GM12878 (cell line): ENCODE data around the gene UPF1. TPM values are rescaled to one million over a fixed set of nuclear protein-coding genes. Genes with fewer than 3 reads are reported as not detected.

Source experiments
- ATAC-seq: fragments of 200-7000 bp; cut with Tn5 transposase; 3 replicates; pipeline ENCODE4 v1.9.1; 2020; ENCODE audit warnings: mild to moderate bottlenecking, moderate library complexity
- BruUV-seq: library from RNA; stranded (reverse); fragments of 400-500 nt; replicated peaks from 2 replicates; lab custom pipeline; 2021; lab: Mats Ljungman, UMichigan
- CTCF ChIA-PET: fragments of 300-600 bp; sonication (Branson Sonifier 250); formaldehyde crosslinking; extraction: SDS; loops from one replicate; lab custom pipeline; 2021; ENCODE audit warnings: inconsistent platforms; lab: Yijun Ruan, JAX
- POLR2A ChIA-PET: fragments of 350-600 bp; formaldehyde crosslinking; extraction: SDS; loops from one replicate; lab custom pipeline; 2021; ENCODE audit warnings: inconsistent platforms; lab: Charles Lee
- RAD21 ChIA-PET: fragments of 300-600 bp; sonication (Branson Sonifier 250); formaldehyde crosslinking; loops from one replicate; lab custom pipeline; 2023; ENCODE audit warnings: antibody characterized with exemption; ENCODE audit not compliant: unreplicated experiment; lab: Charles Lee
- SMC1A ChIA-PET: fragments of 300-600 bp; sonication (Branson Sonifier 250); formaldehyde crosslinking; loops from one replicate; lab custom pipeline; 2023; ENCODE audit not compliant: unreplicated experiment, uncharacterized antibody; lab: Charles Lee
- DNase-seq: peaks from one replicate; pipeline ENCODE4 v3.0.0-alpha.2; 2011; ENCODE audit warnings: low read depth, low spot score
- FAIRE-seq: peaks from 3 replicates; lab custom pipeline; 2011; peaks lifted over from hg19 to GRCh38; lab: Jason Lieb, UNC
- H2AFZ ChIP-seq: 2 replicates; pipeline ENCODE4 v1.6.0; 2011; ENCODE audit warnings: low read depth, low read length, control low read depth; ENCODE audit not compliant: control insufficient read depth
- H3K27ac ChIP-seq: 2 replicates; pipeline ENCODE4 v1.5.1; 2011; ENCODE audit warnings: control low read depth; ENCODE audit not compliant: control insufficient read depth, insufficient read depth
- H3K27me3 ChIP-seq, 2 experiments: replicated peaks in 1 of 2; 2 replicates each; pipeline versions ENCODE4 v1.6.0 to v1.6.1; 2011; ENCODE audit warnings: low read length in 1 of 2; ENCODE audit not compliant: control insufficient read depth in 2 of 2, insufficient read depth in 2 of 2
- H3K36me3 ChIP-seq, 2 experiments: 2 replicates each; pipeline ENCODE4 v1.5.1; 2011; ENCODE audit warnings: low read length in 1 of 2; ENCODE audit not compliant: control insufficient read depth in 2 of 2, insufficient read depth in 2 of 2
- H3K4me1 ChIP-seq: 2 replicates; pipeline ENCODE4 v1.6.1; 2011; ENCODE audit warnings: mild to moderate bottlenecking, low read length, moderate library complexity, mixed read lengths; ENCODE audit not compliant: control insufficient read depth, insufficient read depth
- H3K4me2 ChIP-seq: 2 replicates; pipeline ENCODE4 v1.6.0; 2011; ENCODE audit warnings: control low read depth; ENCODE audit not compliant: control insufficient read depth, insufficient read depth
- H3K4me3 ChIP-seq: fragments of 200-600 bp; sonication (generic); 2 replicates; pipeline ENCODE4 v1.5.1; 2016
- H3K79me2 ChIP-seq: 2 replicates; pipeline ENCODE4 v1.6.0; 2011; ENCODE audit warnings: low read length; ENCODE audit not compliant: control insufficient read depth, insufficient read depth
- H3K9ac ChIP-seq: 2 replicates; pipeline ENCODE4 v1.8.0; 2011; ENCODE audit warnings: low read length, control low read depth, mixed read lengths; ENCODE audit not compliant: control insufficient read depth, insufficient read depth
- H3K9me3 ChIP-seq: replicated peaks from 3 replicates; pipeline ENCODE4 v1.5.1; 2011; ENCODE audit warnings: mild to moderate bottlenecking, low read length; ENCODE audit not compliant: control insufficient read depth, insufficient read depth
- H4K20me1 ChIP-seq: 2 replicates; pipeline ENCODE4 v1.6.0; 2011; ENCODE audit not compliant: control insufficient read depth, insufficient read depth
- CHD2 ChIP-seq: IDR thresholded peaks from 2 replicates; pipeline ENCODE4 v1.6.1; 2011; ENCODE audit warnings: low read depth, low read length, improper control_type of control experiment, borderline replicate concordance
- EZH2 ChIP-seq: IDR thresholded peaks from 2 replicates; pipeline ENCODE4 v1.6.1; 2012; ENCODE audit warnings: low read depth, mild to moderate bottlenecking, control low read depth, inconsistent platforms, low read length, borderline replicate concordance; ENCODE audit not compliant: control insufficient read depth
- FOXK2 ChIP-seq: fragments of 450-650 bp; IDR thresholded peaks from 2 replicates; pipeline ENCODE4 v1.6.1; 2017; ENCODE audit warnings: mild to moderate bottlenecking, moderate library complexity
- FOXM1 ChIP-seq: IDR thresholded peaks from 2 replicates; pipeline ENCODE4 v1.6.1; 2012; ENCODE audit warnings: low read depth, mild to moderate bottlenecking, inconsistent platforms, low read length, moderate library complexity
- HDAC6 ChIP-seq: fragments of 200-600 bp; sonication (generic); IDR thresholded peaks from one replicate; pipeline ENCODE4 v1.8.0; 2017; ENCODE audit warnings: antibody characterized with exemption; ENCODE audit not compliant: unreplicated experiment
- IKZF1 ChIP-seq: fragments of 450-650 bp; conservative IDR thresholded peaks from 2 replicates; pipeline ENCODE4 v1.6.1; 2017; ENCODE audit warnings: antibody characterized with exemption, mild to moderate bottlenecking
- MYB ChIP-seq: fragments of 150-350 bp; IDR thresholded peaks from 2 replicates; pipeline ENCODE4 v1.6.1; 2014; ENCODE audit warnings: mild to moderate bottlenecking, low read depth, low read length, borderline replicate concordance
- NBN ChIP-seq: fragments of 450-650 bp; IDR thresholded peaks from 2 replicates; pipeline ENCODE4 v1.6.1; 2016
- POLR2AphosphoS5 ChIP-seq: IDR thresholded peaks from 2 replicates; pipeline ENCODE4 v1.6.1; 2011; ENCODE audit warnings: mild to moderate bottlenecking, low read length, inconsistent platforms
- SIX5 ChIP-seq: IDR thresholded peaks from 2 replicates; pipeline ENCODE4 v1.6.1; 2011; ENCODE audit warnings: mild to moderate bottlenecking, low read depth, low read length, moderate library complexity; ENCODE audit not compliant: severe bottlenecking
- WGBS: methylation state at CpG from one replicate; pipeline ENCODE4 v1.1.6; 2016; ENCODE audit warnings: low lambda C conversion rate; ENCODE audit not compliant: insufficient replicate concordance, insufficient coverage; ENCODE audit errors: missing lambda C conversion rate; 5-methylcytosine and 5-hydroxymethylcytosine counted together
- in situ Hi-C: fragments of 300-500 bp; cut with MboI; formaldehyde crosslinking; loops from 9 replicates; pipeline ENCODE4 v1.14.3; 2018; ENCODE audit warnings: mixed read lengths
- intact Hi-C: fragments of 100-400 bp; cut with micrococcal nuclease; formaldehyde crosslinking; loops from one replicate; pipeline ENCODE4 v1.14.2; 2022; ENCODE audit not compliant: unreplicated experiment
- polyA plus RNA-seq, 11 experiments: library from polyadenylated mRNA; depleted of rRNA in 4 of 11; unstranded in 6 of 11; stranded (reverse) in 5 of 11; fragments of >200 nt; fragmentation: Nextera tagmentation in 4 of 11; fragmentation: Illumina TruSeq in 1 of 11; extraction: Ambion mirVana in 4 of 11; extraction: Trizol in 1 of 11; gene quantifications; 1 replicate in 1 of 11; 2 replicates in 10 of 11; pipeline versions ENCODE4 v1.2.1 to v1.2.3, GENCODE V29; 2011 to 2016; ENCODE audit warnings: inconsistent platforms in 2 of 11, missing spikeins in 2 of 11, low read depth in 1 of 11
- total RNA-seq, 4 experiments: library from RNA; depleted of rRNA in 3 of 4; stranded (reverse); fragments of >200 nt in 3 of 4; fragmentation: Illumina TruSeq in 1 of 4; extraction: Trizol in 1 of 4; gene quantifications; 2 replicates each; pipeline versions ENCODE4 v1.2.1 to v1.2.3, GENCODE V29; 2013 to 2021
- TF ChIP-seq, protein P1 (sequence below): fragments of 450-650 bp; IDR thresholded peaks from 2 replicates; pipeline ENCODE4 v1.6.1; 2017; ENCODE audit warnings: antibody characterized with exemption, mild to moderate bottlenecking, moderate library complexity
- TF ChIP-seq, protein P2 (sequence below), 3 experiments: IDR thresholded peaks in 2 of 3; conservative IDR thresholded peaks in 1 of 3; 2 replicates each; pipeline ENCODE4 v1.5.1; 2011; ENCODE audit warnings: low read depth in 3 of 3, low read length in 3 of 3, mild to moderate bottlenecking in 3 of 3, control low read depth in 2 of 3, moderate library complexity in 2 of 3, inconsistent platforms in 1 of 3, mixed read lengths in 1 of 3; ENCODE audit not compliant: control insufficient read depth in 2 of 3, insufficient read depth in 1 of 3; ENCODE audit errors: extremely low read depth in 1 of 3
- TF ChIP-seq, protein P3 (sequence below): IDR thresholded peaks from 2 replicates; pipeline ENCODE4 v1.6.1; 2012; ENCODE audit warnings: low read depth, low read length, improper control_type of control experiment

The UPF1 gene
- total and polyA plus RNA-seq, 10 of the 15 experiments (the other 5 are each of a cell fraction or from before 2014, with no cell fraction given): 0.58 to 80.9 (median 18.7) TPM

DNA sequence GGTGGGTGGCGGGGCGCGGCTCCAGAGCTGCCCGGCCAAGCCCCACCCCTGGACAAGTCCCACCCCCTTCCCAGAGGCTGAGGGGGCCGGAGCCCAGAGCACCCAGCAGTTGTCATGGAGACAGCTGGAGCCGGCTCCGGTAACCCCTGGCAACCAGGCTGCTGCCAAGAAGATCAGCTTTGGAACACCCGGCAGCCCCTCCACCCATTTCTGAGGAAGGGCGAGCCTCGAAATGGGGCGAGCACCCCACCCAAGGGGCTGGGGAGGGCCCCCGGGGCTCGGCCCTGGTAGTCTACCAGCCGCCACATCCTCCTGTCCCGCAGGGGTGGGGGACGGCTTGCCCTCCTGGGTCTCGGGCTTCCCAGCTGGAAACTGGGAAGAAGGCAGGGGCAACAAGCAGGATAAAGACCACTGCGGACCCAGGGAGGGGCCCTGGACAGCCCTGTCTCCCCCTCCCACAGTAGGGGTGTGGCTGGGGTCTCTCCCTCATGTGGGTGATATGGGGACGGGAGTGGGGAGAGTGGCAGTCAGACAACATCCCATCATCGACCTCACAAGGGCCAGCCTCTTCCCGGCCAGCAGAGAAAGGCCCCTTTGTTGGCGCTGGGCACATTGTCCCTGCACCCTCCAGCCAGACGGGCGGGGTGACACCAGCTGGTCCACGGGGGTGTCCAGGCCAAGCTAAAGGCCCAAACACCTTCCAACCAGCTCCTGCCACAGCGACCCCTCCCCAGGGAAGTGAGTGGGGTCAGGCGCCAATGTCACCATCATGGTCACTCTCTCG is 62.7 kb downstream of the UPF1 start (continued):
- TF ChIP-seq, protein P1, sequence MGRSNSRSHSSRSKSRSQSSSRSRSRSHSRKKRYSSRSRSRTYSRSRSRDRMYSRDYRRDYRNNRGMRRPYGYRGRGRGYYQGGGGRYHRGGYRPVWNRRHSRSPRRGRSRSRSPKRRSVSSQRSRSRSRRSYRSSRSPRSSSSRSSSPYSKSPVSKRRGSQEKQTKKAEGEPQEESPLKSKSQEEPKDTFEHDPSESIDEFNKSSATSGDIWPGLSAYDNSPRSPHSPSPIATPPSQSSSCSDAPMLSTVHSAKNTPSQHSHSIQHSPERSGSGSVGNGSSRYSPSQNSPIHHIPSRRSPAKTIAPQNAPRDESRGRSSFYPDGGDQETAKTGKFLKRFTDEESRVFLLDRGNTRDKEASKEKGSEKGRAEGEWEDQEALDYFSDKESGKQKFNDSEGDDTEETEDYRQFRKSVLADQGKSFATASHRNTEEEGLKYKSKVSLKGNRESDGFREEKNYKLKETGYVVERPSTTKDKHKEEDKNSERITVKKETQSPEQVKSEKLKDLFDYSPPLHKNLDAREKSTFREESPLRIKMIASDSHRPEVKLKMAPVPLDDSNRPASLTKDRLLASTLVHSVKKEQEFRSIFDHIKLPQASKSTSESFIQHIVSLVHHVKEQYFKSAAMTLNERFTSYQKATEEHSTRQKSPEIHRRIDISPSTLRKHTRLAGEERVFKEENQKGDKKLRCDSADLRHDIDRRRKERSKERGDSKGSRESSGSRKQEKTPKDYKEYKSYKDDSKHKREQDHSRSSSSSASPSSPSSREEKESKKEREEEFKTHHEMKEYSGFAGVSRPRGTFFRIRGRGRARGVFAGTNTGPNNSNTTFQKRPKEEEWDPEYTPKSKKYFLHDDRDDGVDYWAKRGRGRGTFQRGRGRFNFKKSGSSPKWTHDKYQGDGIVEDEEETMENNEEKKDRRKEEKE: no peak
- TF ChIP-seq EZH2: no peak
- TF ChIP-seq CHD2: no peak
- no peak for TF ChIP-seq NBN

DNA sequence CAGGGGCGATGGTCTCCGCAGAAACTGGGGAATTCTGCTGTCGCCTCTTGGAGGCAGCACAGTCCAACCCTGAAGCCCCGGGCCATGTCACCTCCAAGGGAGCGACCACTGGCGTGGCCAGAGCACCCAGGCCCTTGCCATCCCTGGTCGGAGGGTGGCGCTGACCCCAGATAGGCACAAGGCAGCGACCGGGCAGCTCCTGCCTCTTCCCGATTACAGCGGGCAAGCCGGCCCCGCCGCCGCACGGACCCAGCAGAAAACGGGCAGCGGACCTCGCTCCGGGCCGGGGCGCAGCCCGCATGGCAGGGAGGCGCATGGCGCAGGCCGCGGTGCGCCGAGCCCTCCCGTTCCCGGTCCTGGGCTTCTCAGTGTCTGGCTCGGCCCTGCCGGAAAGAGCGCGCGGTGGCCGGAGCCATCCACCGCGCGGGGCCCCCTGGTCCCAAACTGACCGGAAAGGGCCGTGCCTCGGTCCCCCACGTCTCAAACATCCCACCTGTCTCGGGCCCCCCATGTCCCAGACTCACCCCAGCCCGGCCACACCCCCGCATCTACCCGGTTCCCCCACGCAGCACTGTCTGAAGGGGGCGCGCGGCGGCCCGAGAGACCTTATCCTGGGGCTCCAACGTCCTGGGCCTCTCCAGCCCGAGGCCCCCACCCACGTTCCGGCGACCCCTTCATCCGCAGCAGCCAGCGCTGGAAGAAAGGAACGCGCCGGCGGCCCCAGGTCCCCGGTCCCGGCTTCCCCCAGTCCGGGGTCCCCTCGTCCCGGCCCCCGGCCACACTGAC is 63.5 kb downstream of the UPF1 start:
- FAIRE-seq: no peak
- ChIA-PET CTCF (no interaction called here), SMC1A (no interaction called here), POLR2A (no interaction called here)
- no TSS peak for BruUV-seq
- Histone ChIP-seq H3K9me3 (no peaks in the 10 kb centered on the region), H3K4me3 (no peak overlapping the region), H3K79me2 (no peaks in the 10 kb centered on the region)
- in situ Hi-C loops: no loop called here
- TF ChIP-seq FOXK2 (no peak), POLR2AphosphoS5 (no peak), IKZF1 (no peak), FOXM1 (no peak), HDAC6 (peak; percentile 95), SIX5 (no peak), MYB (no peak)
- TF ChIP-seq, protein P2, sequence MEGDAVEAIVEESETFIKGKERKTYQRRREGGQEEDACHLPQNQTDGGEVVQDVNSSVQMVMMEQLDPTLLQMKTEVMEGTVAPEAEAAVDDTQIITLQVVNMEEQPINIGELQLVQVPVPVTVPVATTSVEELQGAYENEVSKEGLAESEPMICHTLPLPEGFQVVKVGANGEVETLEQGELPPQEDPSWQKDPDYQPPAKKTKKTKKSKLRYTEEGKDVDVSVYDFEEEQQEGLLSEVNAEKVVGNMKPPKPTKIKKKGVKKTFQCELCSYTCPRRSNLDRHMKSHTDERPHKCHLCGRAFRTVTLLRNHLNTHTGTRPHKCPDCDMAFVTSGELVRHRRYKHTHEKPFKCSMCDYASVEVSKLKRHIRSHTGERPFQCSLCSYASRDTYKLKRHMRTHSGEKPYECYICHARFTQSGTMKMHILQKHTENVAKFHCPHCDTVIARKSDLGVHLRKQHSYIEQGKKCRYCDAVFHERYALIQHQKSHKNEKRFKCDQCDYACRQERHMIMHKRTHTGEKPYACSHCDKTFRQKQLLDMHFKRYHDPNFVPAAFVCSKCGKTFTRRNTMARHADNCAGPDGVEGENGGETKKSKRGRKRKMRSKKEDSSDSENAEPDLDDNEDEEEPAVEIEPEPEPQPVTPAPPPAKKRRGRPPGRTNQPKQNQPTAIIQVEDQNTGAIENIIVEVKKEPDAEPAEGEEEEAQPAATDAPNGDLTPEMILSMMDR (IDR thresholded peaks at IDR 0.05 in 2 of 3, conservative IDR thresholded peaks at IDR 0.05 in 1 of 3; ENCODE audit: control insufficient read depth in 2 of 3, extremely low read depth in 1 of 3, insufficient read depth in 1 of 3, low read depth in 3 of 3, low read length in 3 of 3): peak in 1 of 3 experiments; percentile 14; a peak in 2 of 6 replicates
- TF ChIP-seq, protein P3, sequence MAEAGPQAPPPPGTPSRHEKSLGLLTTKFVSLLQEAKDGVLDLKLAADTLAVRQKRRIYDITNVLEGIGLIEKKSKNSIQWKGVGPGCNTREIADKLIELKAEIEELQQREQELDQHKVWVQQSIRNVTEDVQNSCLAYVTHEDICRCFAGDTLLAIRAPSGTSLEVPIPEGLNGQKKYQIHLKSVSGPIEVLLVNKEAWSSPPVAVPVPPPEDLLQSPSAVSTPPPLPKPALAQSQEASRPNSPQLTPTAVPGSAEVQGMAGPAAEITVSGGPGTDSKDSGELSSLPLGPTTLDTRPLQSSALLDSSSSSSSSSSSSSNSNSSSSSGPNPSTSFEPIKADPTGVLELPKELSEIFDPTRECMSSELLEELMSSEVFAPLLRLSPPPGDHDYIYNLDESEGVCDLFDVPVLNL: no peak
- TF ChIP-seq, all 136 proteins: peak for 2
- no peak for DNase-seq
- no peaks in the 10 kb centered on the region for H3K4me1 ChIP-seq
- no peaks in the 10 kb centered on the region for H4K20me1 ChIP-seq
- no peak overlapping the region for H3K27ac ChIP-seq
- ATAC-seq: peak; percentile 50
- RAD21 ChIA-PET: no interaction called here
- H2AFZ ChIP-seq: no peak overlapping the region
- H3K4me2 ChIP-seq: 0 out of 2 replicates have a peak overlapping the region, but pooled peaks have one; percentile 17
- no peak overlapping the region for H3K9ac ChIP-seq
- intact Hi-C loops: no loop called here
- H3K27me3 ChIP-seq: peaks cover 4% of the 10 kb centered on the region in 2 experiments; a peak in 3 of 4 replicates
- peaks cover 0 to 4% of the 10 kb centered on the region in 2 experiments; a peak in 2 of 4 replicates for H3K36me3 ChIP-seq
- 4% methylated on average over 52 of the region's 72 CpGs for WGBS
